ENCODE measurements around the gene RNF26.

DNA sequence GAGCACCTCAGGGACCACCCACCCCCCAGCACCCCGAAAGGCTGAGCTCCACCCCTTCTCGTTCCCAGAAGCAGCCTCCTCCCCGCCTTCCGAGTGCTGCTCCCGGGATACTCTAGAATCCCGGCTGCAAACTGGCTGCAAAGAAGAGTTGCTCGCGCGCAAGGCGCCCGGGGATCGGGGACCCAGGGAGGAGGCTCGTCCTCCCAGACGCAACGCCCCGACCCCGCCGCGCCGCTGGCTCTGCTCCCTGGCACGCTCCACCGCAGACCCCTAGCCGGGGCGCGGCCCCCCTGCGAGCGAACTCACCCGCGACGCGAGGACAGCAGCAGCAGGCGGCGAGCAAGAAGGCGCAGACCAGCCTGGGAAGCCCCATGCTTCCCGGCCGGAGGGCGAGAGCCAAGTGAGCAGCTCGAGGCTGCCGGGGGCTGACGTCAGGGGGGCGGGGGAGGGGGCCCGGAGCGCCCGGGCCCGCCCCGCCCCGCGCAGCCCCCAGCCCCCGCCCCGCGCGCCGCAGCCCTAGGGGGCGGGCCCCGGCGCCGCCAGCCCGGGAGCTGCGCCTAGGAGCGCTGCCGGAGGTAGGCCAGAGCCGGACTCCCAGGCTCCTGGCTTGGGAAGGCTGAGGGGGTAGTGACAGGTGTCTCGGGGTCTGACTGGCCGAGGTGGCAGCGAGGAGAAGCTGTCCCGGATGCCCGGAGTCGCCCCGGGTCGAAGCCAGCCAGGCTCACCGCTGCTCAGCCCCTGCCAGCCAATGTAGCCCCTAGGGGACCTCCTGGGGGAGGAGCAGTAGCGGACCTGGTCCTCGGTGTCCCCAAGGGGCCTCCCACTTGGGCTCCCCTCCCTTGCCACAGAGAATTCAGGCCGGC, 17.4 kb upstream of the RNF26 start, which contains the start of gene MCAM:
- TF ChIP-seq, protein P1, sequence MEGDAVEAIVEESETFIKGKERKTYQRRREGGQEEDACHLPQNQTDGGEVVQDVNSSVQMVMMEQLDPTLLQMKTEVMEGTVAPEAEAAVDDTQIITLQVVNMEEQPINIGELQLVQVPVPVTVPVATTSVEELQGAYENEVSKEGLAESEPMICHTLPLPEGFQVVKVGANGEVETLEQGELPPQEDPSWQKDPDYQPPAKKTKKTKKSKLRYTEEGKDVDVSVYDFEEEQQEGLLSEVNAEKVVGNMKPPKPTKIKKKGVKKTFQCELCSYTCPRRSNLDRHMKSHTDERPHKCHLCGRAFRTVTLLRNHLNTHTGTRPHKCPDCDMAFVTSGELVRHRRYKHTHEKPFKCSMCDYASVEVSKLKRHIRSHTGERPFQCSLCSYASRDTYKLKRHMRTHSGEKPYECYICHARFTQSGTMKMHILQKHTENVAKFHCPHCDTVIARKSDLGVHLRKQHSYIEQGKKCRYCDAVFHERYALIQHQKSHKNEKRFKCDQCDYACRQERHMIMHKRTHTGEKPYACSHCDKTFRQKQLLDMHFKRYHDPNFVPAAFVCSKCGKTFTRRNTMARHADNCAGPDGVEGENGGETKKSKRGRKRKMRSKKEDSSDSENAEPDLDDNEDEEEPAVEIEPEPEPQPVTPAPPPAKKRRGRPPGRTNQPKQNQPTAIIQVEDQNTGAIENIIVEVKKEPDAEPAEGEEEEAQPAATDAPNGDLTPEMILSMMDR (conservative IDR thresholded peaks at IDR 0.05 in 1 of 2, IDR thresholded peaks at IDR 0.05 in 1 of 2; ENCODE audit: low read depth in 1 of 2, low read length in 2 of 2) = no peak
- TF ChIP-seq EZH2 (IDR thresholded peaks at IDR 0.05; ENCODE audit: low read length, missing control alignments) = no peak

Data from fibroblast of lung (primary cell).